H7 (cell line): ENCODE measurements around the gene FBXO17. TPM values are rescaled to one million over a fixed set of nuclear protein-coding genes. Genes with fewer than 3 reads are reported as not detected.
"Not testable (repeated sequence)": the region's sequence is repeated elsewhere in the genome, so short reads cannot be mapped to it uniquely, and the experiment has no call there.

Experiments
- DNase-seq: peaks from one replicate; pipeline ENCODE4 v3.0.0; 2012
- H3K27me3 ChIP-seq: 2 replicates; pipeline ENCODE4 v1.6.0; 2011; ENCODE audit warnings: mild to moderate bottlenecking, low read length; ENCODE audit not compliant: control insufficient read depth, insufficient read depth
- H3K36me3 ChIP-seq: replicated peaks from 2 replicates; pipeline ENCODE4 v1.5.1; 2011; ENCODE audit warnings: low read length; ENCODE audit not compliant: control insufficient read depth, insufficient read depth
- H3K4me3 ChIP-seq: 2 replicates; pipeline ENCODE4 v1.5.1; 2011; ENCODE audit warnings: low read depth, mild to moderate bottlenecking, control low read depth, low read length, moderate library complexity; ENCODE audit not compliant: insufficient read depth
- total RNA-seq: library from RNA; depleted of rRNA; stranded (reverse); fragments of >200 nt; shearing (Covaris generic); gene quantifications from 2 replicates; pipeline ENCODE4 v1.2.3, GENCODE V29; 2014; rRNA removed

The FBXO17 gene, protein sequence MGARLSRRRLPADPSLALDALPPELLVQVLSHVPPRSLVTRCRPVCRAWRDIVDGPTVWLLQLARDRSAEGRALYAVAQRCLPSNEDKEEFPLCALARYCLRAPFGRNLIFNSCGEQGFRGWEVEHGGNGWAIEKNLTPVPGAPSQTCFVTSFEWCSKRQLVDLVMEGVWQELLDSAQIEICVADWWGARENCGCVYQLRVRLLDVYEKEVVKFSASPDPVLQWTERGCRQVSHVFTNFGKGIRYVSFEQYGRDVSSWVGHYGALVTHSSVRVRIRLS
- 22.2 and 25.3 TPM in 2 replicates for total RNA-seq

DNA sequence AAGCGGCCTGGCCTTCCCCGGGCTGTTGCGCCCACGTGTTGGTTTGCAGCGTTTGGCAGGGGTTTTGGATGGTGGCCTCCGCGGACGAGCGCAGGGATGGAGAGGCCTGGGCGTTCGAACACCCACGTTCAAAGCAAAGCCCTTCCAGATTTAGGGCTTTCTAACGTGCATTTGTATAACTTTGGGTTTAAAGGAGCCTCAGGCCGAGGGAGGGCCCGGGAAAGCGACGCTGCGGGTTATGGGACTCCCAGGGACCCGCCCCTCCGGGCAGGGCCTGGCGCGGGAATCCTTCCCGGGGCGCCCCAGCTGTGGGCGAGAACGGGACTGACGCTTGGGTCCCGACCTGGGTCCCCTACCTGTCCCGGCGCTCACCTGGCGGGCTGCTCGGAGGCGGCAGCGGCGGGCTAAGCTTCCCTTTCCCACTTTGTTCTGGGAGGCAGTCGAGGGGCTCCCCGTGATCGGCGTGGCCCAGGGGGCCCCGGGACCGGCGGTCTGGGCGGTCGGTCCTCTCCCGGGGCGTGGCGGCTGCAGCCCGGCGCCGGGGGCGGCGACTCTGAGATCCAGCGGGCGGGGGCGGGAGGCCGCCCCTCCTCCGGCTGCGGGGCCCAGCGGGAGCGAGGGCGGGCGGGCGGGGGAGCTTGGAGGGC, at the start of gene FBXO17:
Gene FBXO17, minus strand, starts transcription at position 529 of the 647 bp plus-strand sequence. CDS start 25,423 bp downstream, outside the sequence.
- no peaks in the 10 kb centered on the region for H3K27me3 ChIP-seq
- peak within 1 kb of the TSS; percentile 91 for H3K4me3 ChIP-seq
- peak; percentile 91 for DNase-seq
- no peaks in the 10 kb centered on the region for H3K36me3 ChIP-seq

DNA sequence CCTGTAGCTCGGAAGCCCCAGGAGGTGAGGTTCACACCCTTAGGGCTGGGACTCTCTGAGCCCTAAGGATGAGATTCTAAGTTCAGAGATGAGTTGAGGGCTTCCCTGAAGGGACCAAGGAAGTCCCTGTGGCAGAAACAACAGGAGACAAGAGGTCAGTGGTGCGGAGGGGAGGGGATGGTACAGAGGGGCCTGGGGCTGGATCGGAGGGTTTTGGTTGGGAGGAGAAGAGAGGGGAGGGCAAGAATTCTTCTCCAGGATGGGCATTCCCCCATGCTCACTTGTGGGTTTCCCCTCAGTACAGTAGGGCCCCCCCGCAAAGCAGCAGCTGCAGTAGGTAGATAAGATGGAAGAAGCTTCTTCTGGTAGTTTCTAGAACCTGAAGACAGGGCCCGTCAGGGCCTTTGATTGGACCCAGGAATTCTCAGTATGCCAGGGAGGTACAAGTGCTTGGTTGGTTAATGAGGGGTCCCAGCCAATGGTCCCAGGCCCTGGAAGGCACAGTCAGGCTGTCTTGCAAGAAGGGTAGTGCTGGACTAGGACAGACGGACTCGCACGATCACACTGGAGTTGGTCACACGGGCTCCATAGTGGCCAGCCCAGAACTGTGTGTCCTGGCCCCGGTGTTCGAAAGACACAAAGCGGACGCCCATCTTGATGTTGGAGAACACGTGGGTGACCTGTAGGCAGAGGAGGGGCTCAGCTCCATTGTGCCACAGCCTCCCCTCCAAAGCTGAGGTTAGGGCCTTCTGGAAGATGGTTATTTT, 49.5 kb upstream of the FBXO17 start:
- no peak for DNase-seq
- no peaks in the 10 kb centered on the region for H3K27me3 ChIP-seq
- peaks cover 8% of the 10 kb centered on the region for H3K36me3 ChIP-seq
- no peak overlapping the region for H3K4me3 ChIP-seq

DNA sequence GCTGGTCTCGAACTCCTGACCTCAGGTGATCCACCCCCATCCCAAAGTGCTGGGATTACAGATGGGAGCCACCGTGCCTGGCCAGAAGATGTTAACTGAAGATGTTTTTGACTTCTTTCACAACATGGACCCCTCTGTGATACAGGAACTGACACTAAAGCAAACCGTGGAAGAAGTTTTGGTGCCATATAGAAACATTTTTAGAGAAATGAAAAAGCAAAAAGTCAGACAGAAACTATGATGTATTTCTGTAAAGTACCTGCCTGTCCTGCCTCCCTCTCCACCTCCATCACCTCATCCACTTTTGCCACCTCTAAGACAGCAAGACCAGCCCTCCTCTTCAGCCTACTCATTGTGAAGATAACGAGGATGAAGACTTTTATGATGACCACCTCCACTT, 45.5 kb upstream of the FBXO17 start:
- no peak overlapping the region for H3K4me3 ChIP-seq
- H3K27me3 ChIP-seq, result no peaks in the 10 kb centered on the region
- H3K36me3 ChIP-seq, result no peaks in the 10 kb centered on the region; the same call in 1 of the 2 replicates
- no peak for DNase-seq

DNA sequence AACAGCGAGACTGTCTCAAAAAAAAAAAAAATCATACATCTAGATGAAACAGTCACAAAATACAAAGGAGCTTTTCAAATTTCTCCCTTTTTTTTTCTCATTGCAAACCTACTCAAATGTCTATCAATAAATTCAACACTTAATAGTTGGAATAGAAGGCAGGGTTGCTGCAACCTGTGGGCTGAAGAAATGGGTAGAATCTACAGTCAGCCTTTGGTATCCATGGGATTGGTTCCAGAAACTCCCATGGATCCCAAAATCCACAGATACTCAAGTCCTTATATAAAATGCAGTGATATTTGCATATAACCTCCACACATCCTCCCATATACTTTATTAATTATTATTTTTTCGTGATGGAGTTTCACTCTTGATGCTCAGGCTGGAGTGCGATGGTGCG, 42.1 kb upstream of the FBXO17 start:
- no peak for DNase-seq
- no peaks in the 10 kb centered on the region for H3K27me3 ChIP-seq
- H3K36me3 ChIP-seq, result no peaks in the 10 kb centered on the region
- H3K4me3 ChIP-seq, result no peak overlapping the region

DNA sequence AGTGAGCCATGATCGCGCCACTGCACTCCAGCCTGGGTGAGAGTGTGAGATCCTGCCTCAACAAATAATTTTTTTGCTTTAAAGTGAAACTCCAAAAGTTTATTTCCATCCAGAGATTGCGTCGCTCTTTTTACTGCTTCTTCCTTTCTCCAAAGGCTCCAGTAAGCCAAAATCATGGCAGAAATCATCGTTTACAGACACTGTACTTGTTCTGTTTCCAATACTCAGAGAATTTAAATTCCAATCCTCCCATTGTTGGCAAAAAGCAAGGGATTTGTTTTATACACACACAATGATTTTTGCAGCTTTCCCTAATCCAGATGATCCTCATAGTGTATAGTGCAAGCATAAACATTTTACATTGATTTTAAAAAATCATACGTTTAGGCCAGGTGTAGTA, 41.5 kb upstream of the FBXO17 start:
- no peak overlapping the region for H3K4me3 ChIP-seq
- H3K36me3 ChIP-seq, result no peaks in the 10 kb centered on the region
- no peak for DNase-seq
- H3K27me3 ChIP-seq, result no peaks in the 10 kb centered on the region

DNA sequence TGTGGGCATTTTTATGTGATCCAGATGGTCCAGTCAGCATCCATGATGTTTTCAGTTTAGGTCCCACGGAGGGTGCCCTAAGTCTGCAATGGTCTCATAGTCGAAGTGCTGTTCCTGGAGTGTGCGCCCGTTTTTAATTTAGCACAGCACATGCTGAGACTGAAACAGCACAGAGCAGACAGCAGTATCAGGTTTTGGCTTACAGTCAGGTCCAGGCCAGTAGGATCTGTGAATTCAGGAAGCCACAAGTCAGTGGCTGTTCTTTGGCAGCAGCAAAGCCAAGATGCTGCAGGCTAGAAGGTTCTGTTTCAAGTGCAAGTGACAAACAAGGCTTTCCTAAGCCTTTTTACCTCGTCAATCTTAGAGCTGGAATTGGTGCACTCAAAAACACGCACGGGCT, 38.5 kb upstream of the FBXO17 start:
- DNase-seq, result no peak
- Histone ChIP-seq H3K4me3 (no peak overlapping the region), H3K36me3 (no peaks in the 10 kb centered on the region), H3K27me3 (no peaks in the 10 kb centered on the region)

DNA sequence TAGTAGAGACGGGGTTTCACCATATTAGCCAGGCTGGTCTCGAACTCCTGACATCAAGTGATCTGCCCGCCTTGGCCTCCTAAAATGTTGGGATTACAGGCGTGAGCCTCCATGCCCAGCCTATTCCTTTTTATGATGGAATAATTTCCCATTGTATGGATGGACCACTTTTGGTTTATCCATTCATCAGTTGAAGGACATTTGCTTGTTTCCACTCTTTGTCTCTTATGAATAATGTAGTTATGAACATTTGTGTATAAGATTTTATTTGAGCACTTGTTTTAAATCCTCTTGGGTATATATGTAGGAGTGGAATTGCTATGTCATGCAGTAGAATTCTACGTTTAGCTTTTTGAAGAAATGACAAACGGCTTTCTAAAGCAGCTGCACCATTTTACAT, 33.5 kb upstream of the FBXO17 start:
- H3K4me3 ChIP-seq, result no peak overlapping the region
- no peaks in the 10 kb centered on the region for H3K36me3 ChIP-seq
- DNase-seq, result no peak
- H3K27me3 ChIP-seq, result no peaks in the 10 kb centered on the region

DNA sequence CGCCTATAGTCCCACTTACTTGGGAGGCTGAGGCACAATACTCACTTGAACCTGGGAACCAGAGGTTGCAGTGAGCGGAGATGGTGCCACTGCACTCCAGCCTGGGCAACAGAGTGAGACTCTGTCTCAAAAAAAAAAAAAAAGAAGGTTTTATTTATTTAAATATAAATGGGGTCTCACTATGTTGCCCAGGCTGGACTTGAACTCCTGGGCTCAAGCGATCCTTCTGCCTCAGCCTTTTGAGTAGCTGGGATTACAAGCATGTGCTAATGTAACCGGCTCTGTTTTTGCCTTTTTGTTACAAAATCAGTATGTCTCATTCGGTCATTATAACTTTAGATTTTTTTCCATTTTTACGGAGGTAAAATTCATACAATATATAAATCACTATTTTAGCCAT, 32.6 kb upstream of the FBXO17 start:
- H3K36me3 ChIP-seq, result no peaks in the 10 kb centered on the region
- no peak for DNase-seq
- H3K4me3 ChIP-seq, result no peak overlapping the region
- H3K27me3 ChIP-seq, result no peaks in the 10 kb centered on the region

DNA sequence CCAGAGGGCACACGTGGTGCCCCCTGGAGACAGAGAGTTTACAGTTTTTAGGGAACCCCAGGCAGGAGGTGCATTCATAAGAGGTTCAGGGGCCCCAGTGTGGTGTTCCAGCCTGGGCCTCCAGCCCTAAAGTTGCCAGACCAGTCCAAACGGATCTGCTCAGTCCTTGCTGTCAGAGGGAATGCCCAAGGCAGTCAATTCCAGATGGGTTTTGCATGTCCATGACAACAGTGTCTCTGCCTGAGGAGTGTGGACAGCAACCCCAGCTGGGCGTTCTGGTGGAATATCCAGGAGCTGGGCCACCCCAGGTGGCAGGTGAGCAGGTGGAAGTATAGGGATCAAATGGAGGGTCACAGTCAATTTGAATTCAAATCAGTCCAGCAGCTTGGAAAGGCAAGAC, 31.6 kb upstream of the FBXO17 start:
- no peak for DNase-seq

DNA sequence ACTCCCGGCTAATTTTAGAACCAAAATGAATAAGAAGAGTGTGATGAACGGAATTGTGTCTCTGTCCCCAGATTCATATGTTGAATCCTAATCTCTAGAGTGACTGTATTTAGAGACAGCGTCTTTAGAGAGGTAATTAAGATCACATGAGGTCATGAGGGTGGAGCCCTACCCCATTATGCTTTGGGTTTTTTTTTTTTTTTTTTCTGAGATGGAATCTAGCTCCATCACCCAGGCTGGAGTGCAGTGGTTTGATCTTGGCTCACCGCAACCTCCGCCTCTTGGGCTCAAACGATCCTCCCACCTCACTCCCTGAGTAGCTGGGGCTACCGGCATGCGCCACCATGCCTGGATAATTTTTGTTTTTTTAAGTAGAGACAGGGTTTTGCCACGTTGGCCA, 28.9 kb upstream of the FBXO17 start:
- no peaks in the 10 kb centered on the region for H3K36me3 ChIP-seq
- H3K27me3 ChIP-seq, result no peaks in the 10 kb centered on the region
- DNase-seq, result no peak
- H3K4me3 ChIP-seq, result no peak overlapping the region

More for the DNA sequence above, 31.6 kb upstream of the FBXO17 start:
- H3K27me3 ChIP-seq, result no peaks in the 10 kb centered on the region
- no peak overlapping the region for H3K4me3 ChIP-seq
- no peaks in the 10 kb centered on the region for H3K36me3 ChIP-seq

DNA sequence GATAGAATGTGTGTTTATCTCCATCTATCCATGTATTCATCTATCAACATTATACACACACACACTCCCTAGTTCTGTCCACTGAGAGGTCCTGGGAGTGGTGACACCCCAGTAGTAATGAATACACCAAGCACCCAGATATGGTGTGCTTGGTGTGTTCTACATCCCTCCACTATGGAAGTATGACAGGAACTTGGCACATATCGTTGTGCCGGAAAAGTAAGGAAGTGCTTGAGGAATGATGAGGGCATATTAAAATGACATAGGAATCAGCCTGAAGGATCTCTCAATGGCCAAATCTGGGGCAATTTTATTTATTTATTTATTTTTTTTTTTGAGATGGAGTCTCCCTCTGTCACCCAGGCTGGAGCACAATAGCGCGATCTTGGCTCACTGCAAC, 28.3 kb upstream of the FBXO17 start:
- H3K36me3 ChIP-seq, result no peaks in the 10 kb centered on the region
- no peaks in the 10 kb centered on the region for H3K27me3 ChIP-seq
- H3K4me3 ChIP-seq, result no peak overlapping the region
- DNase-seq, result no peak

DNA sequence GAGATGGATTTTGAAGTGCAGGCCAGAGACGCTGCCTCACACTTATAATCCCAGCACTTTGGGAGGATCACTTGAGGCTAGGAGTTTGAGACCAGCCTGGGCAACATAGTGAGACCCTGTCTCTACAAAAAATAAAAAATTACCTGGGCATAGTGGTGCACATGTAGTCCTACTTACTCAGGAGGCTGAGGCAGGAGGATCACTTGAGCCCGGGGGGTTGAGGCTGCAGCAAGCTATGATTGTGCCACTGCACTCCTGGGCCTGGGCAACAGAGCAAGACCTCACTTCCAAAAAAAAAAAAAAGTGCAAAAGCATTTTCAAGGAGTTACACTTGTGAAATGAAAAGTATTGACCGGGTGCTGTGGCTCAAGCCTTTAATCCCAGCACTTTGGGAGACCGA, 27.6 kb upstream of the FBXO17 start:
- DNase-seq, result no peak
- Histone ChIP-seq H3K27me3 (no peaks in the 10 kb centered on the region), H3K4me3 (no peak overlapping the region), H3K36me3 (no peaks in the 10 kb centered on the region)

DNA sequence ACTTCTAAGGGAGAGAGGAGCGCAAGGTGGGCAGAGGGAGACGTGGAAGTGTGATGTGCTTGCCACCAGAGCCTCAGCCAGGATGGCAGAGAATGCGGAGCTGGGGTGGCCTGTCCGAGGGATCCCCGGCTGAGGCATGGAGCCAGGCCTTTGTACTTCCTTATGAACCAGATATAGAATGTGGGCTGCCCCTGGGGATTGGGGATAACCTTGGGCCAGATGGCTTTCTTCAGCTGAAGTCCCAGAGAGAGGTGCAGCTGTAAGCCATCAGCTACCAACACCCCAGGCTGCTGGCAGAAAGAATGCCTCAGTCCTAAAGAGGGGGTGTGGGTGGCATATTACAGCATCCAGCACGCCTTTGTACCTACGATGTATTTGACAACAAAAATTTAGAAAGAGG, 25.5 kb upstream of the FBXO17 start:
- DNase-seq, result no peak
- Histone ChIP-seq H3K4me3 (no peak overlapping the region), H3K27me3 (no peaks in the 10 kb centered on the region), H3K36me3 (no peaks in the 10 kb centered on the region)

DNA sequence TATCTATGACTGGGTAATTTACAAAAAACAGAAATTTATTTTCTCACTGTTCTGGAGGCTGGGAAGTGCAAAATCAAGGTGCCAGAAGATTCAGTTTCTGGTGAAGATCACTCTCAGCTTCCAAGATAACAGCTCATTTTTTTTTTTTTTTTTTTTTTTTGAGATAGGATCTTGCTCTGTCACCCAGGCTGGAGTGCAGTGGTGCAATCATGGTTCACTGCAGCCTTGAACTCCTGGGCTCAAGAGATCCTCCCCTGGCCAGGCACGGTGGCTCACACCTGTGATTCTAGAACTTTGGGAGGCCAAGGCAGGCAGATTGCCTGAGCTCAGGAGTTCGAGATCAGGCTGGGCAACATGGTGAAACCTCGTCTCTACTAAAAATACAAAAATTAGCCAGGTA, 22.0 kb upstream of the FBXO17 start:
- not testable (repeated sequence) for H3K36me3 ChIP-seq, H3K27me3 ChIP-seq, H3K4me3 ChIP-seq, DNase-seq

DNA sequence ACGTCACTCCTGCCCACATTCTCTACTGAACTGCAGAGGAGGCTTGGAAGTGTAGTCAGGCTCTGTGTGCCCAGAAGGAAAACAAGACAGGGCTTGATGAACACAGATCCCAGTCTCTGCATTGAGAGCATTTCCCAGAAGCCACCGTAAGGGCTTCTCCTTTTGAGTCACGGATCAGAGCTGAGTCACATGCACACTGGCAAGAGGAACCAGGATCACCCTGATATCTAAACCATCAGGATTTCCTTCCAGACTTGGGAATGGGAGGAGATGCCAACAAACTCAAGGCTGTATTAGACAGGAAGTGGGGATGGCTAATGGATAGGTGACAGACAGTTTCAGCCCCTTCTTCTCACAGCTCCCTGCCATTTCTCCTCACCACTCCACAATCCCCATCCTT, 17.7 kb upstream of the FBXO17 start:
- Histone ChIP-seq H3K27me3 (no peaks in the 10 kb centered on the region), H3K4me3 (no peak overlapping the region), H3K36me3 (no peaks in the 10 kb centered on the region)
- DNase-seq, result no peak
